ENCODE data around the gene HSPA12B.

The HSPA12B gene

DNA sequence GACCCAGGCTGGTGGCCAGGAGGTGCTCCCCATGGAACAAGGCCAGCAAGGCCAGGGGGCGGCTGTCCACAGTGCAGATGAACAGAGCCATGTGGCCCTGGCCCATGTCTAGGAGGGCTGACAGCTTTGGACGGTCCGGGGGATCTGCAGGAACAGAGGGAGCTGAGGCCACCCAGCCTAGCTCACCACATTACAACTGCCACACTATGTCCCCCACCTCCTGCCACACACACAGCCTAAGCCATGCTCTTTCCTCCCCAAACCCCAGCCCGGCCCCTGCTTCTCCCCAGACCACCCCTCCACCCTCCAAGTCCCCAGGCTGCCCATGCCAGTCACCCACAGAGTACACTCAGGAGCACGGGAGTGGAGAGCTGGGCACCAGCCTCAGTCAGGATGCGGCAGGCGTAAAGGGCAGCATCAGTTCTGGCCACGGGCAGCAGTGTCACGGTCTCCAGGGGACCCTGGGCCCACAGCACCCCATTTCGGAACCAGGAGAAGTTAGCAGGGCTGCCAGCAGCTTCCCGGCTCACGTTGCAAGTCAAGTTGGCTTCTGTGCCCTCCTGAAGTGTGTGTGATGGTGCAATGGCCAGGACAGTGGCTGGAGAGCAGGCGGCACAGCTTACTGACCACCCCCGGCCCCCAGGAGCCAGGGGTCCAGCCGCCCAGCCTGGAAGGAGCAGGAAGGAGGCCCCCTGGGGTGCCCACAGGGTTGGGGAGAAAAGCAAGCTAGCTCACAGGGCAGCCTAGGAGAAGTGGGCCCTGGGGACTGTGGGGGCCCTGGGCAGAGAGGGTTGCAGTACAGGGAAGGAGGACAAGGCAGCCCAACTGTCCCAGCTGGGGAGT is 35.5 kb upstream of the HSPA12B start (continued):
- no peak for TF ChIP-seq ZC3H10 (CRISPR knock-in tag; IDR thresholded peaks at IDR 0.05)

DNA sequence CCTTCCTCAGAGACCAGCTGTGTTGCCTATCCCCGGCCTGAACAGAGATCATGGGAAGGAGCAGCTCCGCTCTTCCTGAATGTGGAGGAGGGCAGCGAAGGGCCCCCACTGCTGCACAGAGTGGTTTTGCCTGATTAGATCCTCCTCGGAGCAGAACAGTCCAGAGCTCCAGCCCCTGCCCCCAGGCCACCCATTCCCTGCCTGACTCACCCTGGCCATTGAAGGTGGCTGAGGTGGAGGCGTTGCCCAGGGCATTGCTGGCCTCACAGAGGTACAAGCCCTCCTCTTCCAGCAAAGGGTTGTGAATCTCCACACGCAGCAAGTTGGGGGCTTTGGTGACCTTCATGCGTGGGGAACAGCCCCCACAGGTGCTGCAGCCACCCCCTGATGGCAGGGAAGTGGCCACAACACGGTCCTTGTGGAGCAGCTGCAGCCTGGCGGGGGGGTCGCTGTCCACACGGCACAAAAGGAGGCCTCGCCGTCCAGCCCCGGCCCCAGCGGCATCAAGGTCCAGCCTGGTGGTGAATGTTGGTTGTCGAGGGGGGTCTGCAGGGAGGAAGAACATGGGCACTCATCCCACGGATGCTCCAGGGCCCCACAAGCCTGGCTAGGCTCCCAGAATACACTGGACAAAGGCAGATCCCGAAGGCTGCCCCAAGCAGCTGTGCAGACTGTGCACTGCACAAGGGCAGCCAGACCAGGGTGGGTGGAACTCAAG is 34.7 kb upstream of the HSPA12B start:
- ATAC-seq: no peak
- TF ChIP-seq ARNTL (CRISPR knock-in tag; IDR thresholded peaks at IDR 0.05; ENCODE audit: borderline replicate concordance, low read depth) (no peak), SNAI2 (CRISPR knock-in tag; IDR thresholded peaks at IDR 0.05) (no peak), CSDC2 (CRISPR knock-in tag; IDR thresholded peaks at IDR 0.05) (no peak), ZFP30 (CRISPR knock-in tag; IDR thresholded peaks at IDR 0.05) (no peak), ZC3H10 (CRISPR knock-in tag; IDR thresholded peaks at IDR 0.05) (no peak), GLIS3 (CRISPR knock-in tag; IDR thresholded peaks at IDR 0.05) (no peak), TCF4 (CRISPR knock-in tag; IDR thresholded peaks at IDR 0.05; ENCODE audit: borderline replicate concordance) (no peak), ESRRG (CRISPR knock-in tag; IDR thresholded peaks at IDR 0.05) (no peak), PPARA (CRISPR knock-in tag; IDR thresholded peaks at IDR 0.05; ENCODE audit: borderline replicate concordance) (no peak), ISL1 (CRISPR knock-in tag; IDR thresholded peaks at IDR 0.05) (no peak)
- TF ChIP-seq, protein P1, sequence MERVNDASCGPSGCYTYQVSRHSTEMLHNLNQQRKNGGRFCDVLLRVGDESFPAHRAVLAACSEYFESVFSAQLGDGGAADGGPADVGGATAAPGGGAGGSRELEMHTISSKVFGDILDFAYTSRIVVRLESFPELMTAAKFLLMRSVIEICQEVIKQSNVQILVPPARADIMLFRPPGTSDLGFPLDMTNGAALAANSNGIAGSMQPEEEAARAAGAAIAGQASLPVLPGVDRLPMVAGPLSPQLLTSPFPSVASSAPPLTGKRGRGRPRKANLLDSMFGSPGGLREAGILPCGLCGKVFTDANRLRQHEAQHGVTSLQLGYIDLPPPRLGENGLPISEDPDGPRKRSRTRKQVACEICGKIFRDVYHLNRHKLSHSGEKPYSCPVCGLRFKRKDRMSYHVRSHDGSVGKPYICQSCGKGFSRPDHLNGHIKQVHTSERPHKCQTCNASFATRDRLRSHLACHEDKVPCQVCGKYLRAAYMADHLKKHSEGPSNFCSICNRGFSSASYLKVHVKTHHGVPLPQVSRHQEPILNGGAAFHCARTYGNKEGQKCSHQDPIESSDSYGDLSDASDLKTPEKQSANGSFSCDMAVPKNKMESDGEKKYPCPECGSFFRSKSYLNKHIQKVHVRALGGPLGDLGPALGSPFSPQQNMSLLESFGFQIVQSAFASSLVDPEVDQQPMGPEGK (CRISPR knock-in tag; IDR thresholded peaks at IDR 0.05; ENCODE audit: borderline replicate concordance): no peak
- TF ChIP-seq, protein P2, sequence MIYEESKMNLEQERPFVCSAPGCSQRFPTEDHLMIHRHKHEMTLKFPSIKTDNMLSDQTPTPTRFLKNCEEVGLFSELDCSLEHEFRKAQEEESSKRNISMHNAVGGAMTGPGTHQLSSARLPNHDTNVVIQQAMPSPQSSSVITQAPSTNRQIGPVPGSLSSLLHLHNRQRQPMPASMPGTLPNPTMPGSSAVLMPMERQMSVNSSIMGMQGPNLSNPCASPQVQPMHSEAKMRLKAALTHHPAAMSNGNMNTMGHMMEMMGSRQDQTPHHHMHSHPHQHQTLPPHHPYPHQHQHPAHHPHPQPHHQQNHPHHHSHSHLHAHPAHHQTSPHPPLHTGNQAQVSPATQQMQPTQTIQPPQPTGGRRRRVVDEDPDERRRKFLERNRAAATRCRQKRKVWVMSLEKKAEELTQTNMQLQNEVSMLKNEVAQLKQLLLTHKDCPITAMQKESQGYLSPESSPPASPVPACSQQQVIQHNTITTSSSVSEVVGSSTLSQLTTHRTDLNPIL (CRISPR knock-in tag; IDR thresholded peaks at IDR 0.05; ENCODE audit: low read depth): no peak
- TF ChIP-seq, protein P3, sequence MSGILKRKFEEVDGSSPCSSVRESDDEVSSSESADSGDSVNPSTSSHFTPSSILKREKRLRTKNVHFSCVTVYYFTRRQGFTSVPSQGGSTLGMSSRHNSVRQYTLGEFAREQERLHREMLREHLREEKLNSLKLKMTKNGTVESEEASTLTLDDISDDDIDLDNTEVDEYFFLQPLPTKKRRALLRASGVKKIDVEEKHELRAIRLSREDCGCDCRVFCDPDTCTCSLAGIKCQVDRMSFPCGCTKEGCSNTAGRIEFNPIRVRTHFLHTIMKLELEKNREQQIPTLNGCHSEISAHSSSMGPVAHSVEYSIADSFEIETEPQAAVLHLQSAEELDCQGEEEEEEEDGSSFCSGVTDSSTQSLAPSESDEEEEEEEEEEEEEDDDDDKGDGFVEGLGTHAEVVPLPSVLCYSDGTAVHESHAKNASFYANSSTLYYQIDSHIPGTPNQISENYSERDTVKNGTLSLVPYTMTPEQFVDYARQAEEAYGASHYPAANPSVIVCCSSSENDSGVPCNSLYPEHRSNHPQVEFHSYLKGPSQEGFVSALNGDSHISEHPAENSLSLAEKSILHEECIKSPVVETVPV (CRISPR knock-in tag; IDR thresholded peaks at IDR 0.05): no peak

DNA sequence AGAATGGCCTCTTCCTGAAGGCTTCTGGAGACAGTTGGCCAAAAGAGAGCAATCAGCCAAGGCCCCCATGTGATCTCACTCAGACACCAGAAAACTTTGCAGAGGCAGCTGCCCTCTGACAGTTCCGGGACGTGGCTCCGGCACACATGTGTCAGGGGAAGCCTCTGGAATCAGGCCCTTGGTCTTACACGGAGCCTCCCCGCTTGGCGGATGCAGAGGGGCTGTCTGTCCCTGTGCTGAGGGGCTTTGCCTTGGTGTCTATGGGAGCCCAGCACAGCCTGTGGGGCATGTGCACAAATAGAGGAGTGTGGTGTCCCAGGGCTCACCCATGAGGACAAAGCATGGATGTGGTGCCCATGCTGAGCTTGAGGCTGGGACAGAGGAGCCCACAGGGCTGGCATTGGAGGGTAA is 33.9 kb upstream of the HSPA12B start:
- TF ChIP-seq, protein P3 (CRISPR knock-in tag; IDR thresholded peaks at IDR 0.05): no peak
- TF ChIP-seq ZFP30 (CRISPR knock-in tag; IDR thresholded peaks at IDR 0.05): no peak
- no peak for TF ChIP-seq TCF4 (CRISPR knock-in tag; IDR thresholded peaks at IDR 0.05; ENCODE audit: borderline replicate concordance)
- TF ChIP-seq CSDC2 (CRISPR knock-in tag; IDR thresholded peaks at IDR 0.05): no peak
- no peak for TF ChIP-seq RARB (CRISPR knock-in tag; IDR thresholded peaks at IDR 0.05)
- TF ChIP-seq ARNTL (CRISPR knock-in tag; IDR thresholded peaks at IDR 0.05; ENCODE audit: borderline replicate concordance, low read depth): no peak
- TF ChIP-seq, protein P2 (CRISPR knock-in tag; IDR thresholded peaks at IDR 0.05; ENCODE audit: low read depth): no peak
- no peak; the same call in 2 of the 3 replicates for ATAC-seq

DNA sequence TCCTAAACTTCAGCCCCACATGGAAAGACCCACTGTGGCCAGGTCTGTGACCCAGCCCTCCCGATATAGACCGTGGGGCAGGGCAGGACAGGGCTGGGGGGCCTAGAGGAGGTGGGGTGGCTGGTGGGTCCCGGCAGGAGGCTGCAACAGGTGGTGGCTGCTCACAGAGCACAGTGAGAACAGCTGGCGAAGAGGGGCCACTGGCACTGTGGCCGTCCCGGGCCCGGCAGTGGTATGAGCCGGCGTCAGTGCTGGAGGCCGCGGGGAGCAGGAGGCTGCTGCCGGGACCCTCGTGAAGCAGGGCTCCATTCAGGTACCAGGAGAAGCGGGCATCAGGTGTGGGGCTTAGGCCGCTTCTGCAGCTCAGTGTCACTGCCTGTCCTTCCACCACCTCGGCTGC is 33.4 kb upstream of the HSPA12B start:
- no peak for ATAC-seq
- TF ChIP-seq PPARA (CRISPR knock-in tag; IDR thresholded peaks at IDR 0.05; ENCODE audit: borderline replicate concordance): no peak
- TF ChIP-seq ESRRG (CRISPR knock-in tag; IDR thresholded peaks at IDR 0.05): no peak
- TF ChIP-seq, protein P2 (CRISPR knock-in tag; IDR thresholded peaks at IDR 0.05; ENCODE audit: low read depth): no peak
- TF ChIP-seq, protein P4, sequence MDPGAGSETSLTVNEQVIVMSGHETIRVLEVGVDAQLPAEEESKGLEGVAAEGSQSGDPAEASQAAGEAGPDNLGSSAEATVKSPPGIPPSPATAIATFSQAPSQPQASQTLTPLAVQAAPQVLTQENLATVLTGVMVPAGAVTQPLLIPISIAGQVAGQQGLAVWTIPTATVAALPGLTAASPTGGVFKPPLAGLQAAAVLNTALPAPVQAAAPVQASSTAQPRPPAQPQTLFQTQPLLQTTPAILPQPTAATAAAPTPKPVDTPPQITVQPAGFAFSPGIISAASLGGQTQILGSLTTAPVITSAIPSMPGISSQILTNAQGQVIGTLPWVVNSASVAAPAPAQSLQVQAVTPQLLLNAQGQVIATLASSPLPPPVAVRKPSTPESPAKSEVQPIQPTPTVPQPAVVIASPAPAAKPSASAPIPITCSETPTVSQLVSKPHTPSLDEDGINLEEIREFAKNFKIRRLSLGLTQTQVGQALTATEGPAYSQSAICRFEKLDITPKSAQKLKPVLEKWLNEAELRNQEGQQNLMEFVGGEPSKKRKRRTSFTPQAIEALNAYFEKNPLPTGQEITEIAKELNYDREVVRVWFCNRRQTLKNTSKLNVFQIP (CRISPR knock-in tag; IDR thresholded peaks at IDR 0.05; ENCODE audit: borderline replicate concordance, low read depth): no peak
- TF ChIP-seq, protein P3 (CRISPR knock-in tag; IDR thresholded peaks at IDR 0.05): no peak
- TF ChIP-seq ZFP30 (CRISPR knock-in tag; IDR thresholded peaks at IDR 0.05): no peak
- no peak for TF ChIP-seq SNAI2 (CRISPR knock-in tag; IDR thresholded peaks at IDR 0.05)
- TF ChIP-seq RARB (CRISPR knock-in tag; IDR thresholded peaks at IDR 0.05): no peak
- TF ChIP-seq ZNF70 (CRISPR knock-in tag; IDR thresholded peaks at IDR 0.05): no peak
- no peak for TF ChIP-seq ISL1 (CRISPR knock-in tag; IDR thresholded peaks at IDR 0.05)
- no peak for TF ChIP-seq BACH2 (CRISPR knock-in tag; IDR thresholded peaks at IDR 0.05; ENCODE audit: borderline replicate concordance)
- no peak for TF ChIP-seq GLIS3 (CRISPR knock-in tag; IDR thresholded peaks at IDR 0.05)
- no peak for TF ChIP-seq ZNF565 (CRISPR knock-in tag; conservative IDR thresholded peaks at IDR 0.05; ENCODE audit: low read depth)
- TF ChIP-seq TCF4 (CRISPR knock-in tag; IDR thresholded peaks at IDR 0.05; ENCODE audit: borderline replicate concordance): no peak
- no peak for TF ChIP-seq TOX (CRISPR knock-in tag; IDR thresholded peaks at IDR 0.05; ENCODE audit: borderline replicate concordance)
- no peak for TF ChIP-seq CSDC2 (CRISPR knock-in tag; IDR thresholded peaks at IDR 0.05)
- TF ChIP-seq ZC3H10 (CRISPR knock-in tag; IDR thresholded peaks at IDR 0.05): no peak

Data from SK-N-SH treated with all-trans-retinoic acid at 6 μM for 48 hours (cell line).